Activated CD4-positive, alpha-beta T cell treated with anti-CD3 and anti-CD28 coated beads, Interleukin-2, amount 50 U/mL, for 24 hours (primary cell): ENCODE data around the gene MIF4GD.

Experiments
- DNase-seq, 2 donors: peaks; one replicate each; pipeline ENCODE4 v3.0.0-alpha.2; 2020; ENCODE audit warnings: low read depth in 1 of 2, low spot score in 1 of 2

Gene MIF4GD

GRCh38 chr17:75238020-75238580 lies 32.9 kb downstream of the MIF4GD start:
- DNase-seq: no peak

GRCh38 chr17:75237100-75238014 lies 33.7 kb downstream of the MIF4GD start:
- no peak for DNase-seq

GRCh38 chr17:75232786-75233185 lies 38.2 kb downstream of the MIF4GD start:
- no peak for DNase-seq

- no peak for DNase-seq
These were observed 39.1 kb downstream of the MIF4GD start for GRCh38 chr17:75231741-75232464.

- DNase-seq: no peak
These were observed 40.0 kb downstream of the MIF4GD start for GRCh38 chr17:75231071-75231470.

- no peak for DNase-seq
These were observed 42.2 kb downstream of the MIF4GD start for GRCh38 chr17:75228847-75229246.

- no peak for DNase-seq
These were observed 42.7 kb downstream of the MIF4GD start for GRCh38 chr17:75228305-75228704.

- DNase-seq: no peak
These were observed 43.3 kb downstream of the MIF4GD start for GRCh38 chr17:75227729-75228128.

GRCh38 chr17:75225016-75225415 lies 46.0 kb downstream of the MIF4GD start:
- no peak for DNase-seq

- no peak for DNase-seq
These were observed 51.2 kb downstream of the MIF4GD start for GRCh38 chr17:75219815-75220214.

GRCh38 chr17:75218131-75218530 lies 52.9 kb downstream of the MIF4GD start:
- DNase-seq: no peak
